Natural killer cell (primary cell): Measurements from ENCODE around the gene OR2Y1. TPM values are rescaled to one million over a fixed set of nuclear protein-coding genes. Genes with fewer than 3 reads are reported as not detected.

ENCODE experiments used
- ATAC-seq, 3 donors: fragments of 150-1000 bp in 2 of 3; fragments of 200-7000 bp in 1 of 3; cut with Tn5 transposase; 1 replicate in 1 of 3; 2 replicates in 2 of 3; pipeline ENCODE4 v1.10.0; 2021; ENCODE audit warnings: mild to moderate bottlenecking in 2 of 3, moderate library complexity in 2 of 3
- DNase-seq, 2 donors: peaks; one replicate each; pipeline versions ENCODE4 v3.0.0 to v3.0.0-alpha.2; 2013 to 2021; ENCODE audit warnings: mixed read lengths in 1 of 2
- H3K27ac ChIP-seq: one replicate; pipeline ENCODE4 v1.5.1; 2013; ENCODE audit warnings: mild to moderate bottlenecking, low read length
- H3K27me3 ChIP-seq: one replicate; pipeline ENCODE4 v1.6.1; 2013; ENCODE audit warnings: low read length; ENCODE audit not compliant: control insufficient read depth, insufficient read depth
- H3K36me3 ChIP-seq: one replicate; pipeline ENCODE4 v1.6.1; 2013; ENCODE audit warnings: low read length; ENCODE audit not compliant: control insufficient read depth, insufficient read depth
- H3K4me1 ChIP-seq: one replicate; pipeline ENCODE4 v1.6.1; 2013; ENCODE audit warnings: low read length; ENCODE audit not compliant: control insufficient read depth, insufficient read depth
- H3K4me3 ChIP-seq: one replicate; pipeline ENCODE4 v1.5.1; 2013; ENCODE audit warnings: low read length
- H3K9me3 ChIP-seq: one replicate; pipeline ENCODE4 v1.6.1; 2013; ENCODE audit warnings: low read length; ENCODE audit not compliant: control insufficient read depth, insufficient read depth
- H3K27ac Mint-ChIP-seq, 2 donors: one replicate each; pipeline ENCODE4 v1.8.0; 2022; ENCODE audit warnings: mild to moderate bottlenecking in 2 of 2, mixed read lengths in 2 of 2, moderate library complexity in 1 of 2
- H3K27me3 Mint-ChIP-seq, 2 donors: one replicate each; pipeline ENCODE4 v1.8.0; 2022; ENCODE audit warnings: low read depth in 2 of 2, mixed read lengths in 2 of 2
- H3K36me3 Mint-ChIP-seq: one replicate; pipeline ENCODE4 v1.8.0; 2022; ENCODE audit warnings: mixed read lengths
- H3K4me1 Mint-ChIP-seq, 2 donors: one replicate each; pipeline ENCODE4 v1.8.0; 2022; ENCODE audit warnings: mixed read lengths in 2 of 2
- H3K4me3 Mint-ChIP-seq: one replicate; pipeline ENCODE4 v1.8.0; 2022; ENCODE audit warnings: mild to moderate bottlenecking, moderate library complexity, mixed read lengths
- H3K9me3 Mint-ChIP-seq, 2 donors: one replicate each; pipeline ENCODE4 v1.8.0; 2022; ENCODE audit warnings: mixed read lengths in 2 of 2
- WGBS: methylation state at CpG from one replicate; pipeline ENCODE4 v1.1.7; 2013; ENCODE audit warnings: missing lambda C conversion rate; ENCODE audit not compliant: insufficient coverage; 5-methylcytosine and 5-hydroxymethylcytosine counted together
- intact Hi-C: fragments of 100-400 bp; cut with micrococcal nuclease; formaldehyde crosslinking; loops from one replicate; pipeline ENCODE4 v1.14.2; 2022
- total RNA-seq, 4 donors: library from RNA; stranded (reverse); fragments of 120-200 nt in 1 of 4; gene quantifications; one replicate each; pipeline versions ENCODE4 v1.2.3 to v1.2.4, GENCODE V29; 2013 to 2022
- TF ChIP-seq, protein P1 (sequence below): fragments of 200-600 bp; IDR thresholded peaks from one replicate; pipeline ENCODE4 v1.8.0; 2022; ENCODE audit warnings: antibody characterized with exemption

OR2Y1 gene
- total RNA-seq, 3 donors from 2014 or later (not counting 1 experiment from before 2014, with no cell fraction given): not detected

DNA sequence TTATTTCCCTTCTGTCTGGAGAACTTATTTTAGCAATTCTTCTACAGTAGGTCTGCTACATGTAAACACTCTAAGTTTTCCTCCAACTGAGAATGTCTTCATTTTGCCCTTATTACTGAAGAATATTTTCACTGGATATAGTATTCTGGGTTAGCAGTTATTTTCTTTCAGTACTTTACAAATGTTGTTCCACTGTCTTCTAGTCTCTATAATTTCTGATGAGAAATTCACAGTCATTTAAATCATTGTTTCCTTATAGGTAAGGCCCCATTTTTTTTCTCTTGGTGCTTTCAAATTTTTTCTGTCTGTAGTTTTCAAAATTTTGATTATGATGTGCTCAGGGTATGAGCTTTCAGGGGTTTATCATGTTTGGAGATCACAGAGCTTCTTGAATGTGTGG, 32.0 kb upstream of the OR2Y1 start:
- H3K4me3 Mint-ChIP-seq: no peak overlapping the region
- ATAC-seq (no peak), DNase-seq (no peak)
- intact Hi-C loops: no loop called here
- Histone ChIP-seq H3K4me1 (no peaks in the 10 kb centered on the region), H3K4me3 (no peak overlapping the region), H3K27me3 (peaks cover 4% of the 10 kb centered on the region), H3K27ac (no peak overlapping the region), H3K9me3 (no peaks in the 10 kb centered on the region), H3K36me3 (no peaks in the 10 kb centered on the region)
- no peaks in the 10 kb centered on the region for H3K4me1 Mint-ChIP-seq
- no peaks in the 10 kb centered on the region for H3K9me3 Mint-ChIP-seq
- TF ChIP-seq, protein P1, sequence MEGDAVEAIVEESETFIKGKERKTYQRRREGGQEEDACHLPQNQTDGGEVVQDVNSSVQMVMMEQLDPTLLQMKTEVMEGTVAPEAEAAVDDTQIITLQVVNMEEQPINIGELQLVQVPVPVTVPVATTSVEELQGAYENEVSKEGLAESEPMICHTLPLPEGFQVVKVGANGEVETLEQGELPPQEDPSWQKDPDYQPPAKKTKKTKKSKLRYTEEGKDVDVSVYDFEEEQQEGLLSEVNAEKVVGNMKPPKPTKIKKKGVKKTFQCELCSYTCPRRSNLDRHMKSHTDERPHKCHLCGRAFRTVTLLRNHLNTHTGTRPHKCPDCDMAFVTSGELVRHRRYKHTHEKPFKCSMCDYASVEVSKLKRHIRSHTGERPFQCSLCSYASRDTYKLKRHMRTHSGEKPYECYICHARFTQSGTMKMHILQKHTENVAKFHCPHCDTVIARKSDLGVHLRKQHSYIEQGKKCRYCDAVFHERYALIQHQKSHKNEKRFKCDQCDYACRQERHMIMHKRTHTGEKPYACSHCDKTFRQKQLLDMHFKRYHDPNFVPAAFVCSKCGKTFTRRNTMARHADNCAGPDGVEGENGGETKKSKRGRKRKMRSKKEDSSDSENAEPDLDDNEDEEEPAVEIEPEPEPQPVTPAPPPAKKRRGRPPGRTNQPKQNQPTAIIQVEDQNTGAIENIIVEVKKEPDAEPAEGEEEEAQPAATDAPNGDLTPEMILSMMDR: no peak
- H3K27ac Mint-ChIP-seq: no peak overlapping the region
- no peaks in the 10 kb centered on the region for H3K36me3 Mint-ChIP-seq
- H3K27me3 Mint-ChIP-seq: peaks cover 15 to 28% of the 10 kb centered on the region in 2 donors

DNA sequence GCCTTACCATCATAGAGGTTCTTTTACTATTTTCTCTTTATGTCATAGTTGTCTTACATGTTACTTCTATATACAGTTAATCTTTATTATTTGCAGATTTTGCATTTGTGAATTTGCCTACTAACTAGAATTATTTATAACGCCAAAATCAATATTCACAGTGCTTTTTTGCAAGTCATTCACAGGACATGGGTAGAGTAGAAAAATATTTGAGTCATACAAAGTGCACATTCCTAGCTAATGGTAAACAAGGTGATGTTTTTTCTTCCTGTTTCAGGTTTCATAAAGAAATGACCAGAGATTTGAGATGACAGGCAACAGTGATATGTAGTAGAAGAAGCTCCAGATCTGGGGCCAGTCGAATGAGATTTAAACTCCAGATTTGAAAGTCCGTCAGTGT, 30.0 kb upstream of the OR2Y1 start:
- H3K36me3 ChIP-seq: no peaks in the 10 kb centered on the region
- no peak overlapping the region for H3K27ac ChIP-seq
- no peaks in the 10 kb centered on the region for H3K9me3 ChIP-seq
- Mint-ChIP-seq H3K4me3 (no peak overlapping the region), H3K27ac (no peak overlapping the region), H3K27me3 (peaks cover 22 to 43% of the 10 kb centered on the region in 2 donors), H3K9me3 (no peaks in the 10 kb centered on the region), H3K36me3 (no peaks in the 10 kb centered on the region), H3K4me1 (no peaks in the 10 kb centered on the region)
- DNase-seq: no peak
- H3K27me3 ChIP-seq: peaks cover 7% of the 10 kb centered on the region
- H3K4me3 ChIP-seq: no peak overlapping the region
- ATAC-seq: no peak
- intact Hi-C loops: no loop called here
- H3K4me1 ChIP-seq: no peaks in the 10 kb centered on the region
- TF ChIP-seq, protein P1: no peak
- WGBS: no CpG with 5 or more reads among the region's 3 CpGs

DNA sequence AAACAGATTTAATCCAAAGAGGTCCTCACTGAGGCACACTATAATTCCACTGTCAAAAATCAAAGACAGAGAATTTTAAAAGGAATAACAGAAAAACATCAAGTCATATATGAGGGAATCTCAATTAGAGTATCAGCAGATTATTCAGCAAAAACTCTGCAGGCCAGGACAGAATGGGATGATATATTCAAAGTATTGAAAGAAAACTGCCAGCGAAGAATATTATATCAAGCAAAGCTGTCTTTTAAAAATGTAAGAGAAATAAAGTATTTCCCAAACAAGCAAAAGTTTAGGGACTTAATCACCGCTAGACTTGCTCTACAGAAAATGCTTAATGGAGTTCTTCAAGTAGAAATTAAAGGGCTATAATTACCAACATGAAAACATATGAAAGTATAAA, 15.7 kb upstream of the OR2Y1 start:
- Histone ChIP-seq H3K27me3 (no peaks in the 10 kb centered on the region), H3K36me3 (no peaks in the 10 kb centered on the region), H3K27ac (no peak overlapping the region), H3K4me1 (no peaks in the 10 kb centered on the region), H3K4me3 (no peak overlapping the region), H3K9me3 (peaks cover 9% of the 10 kb centered on the region)
- intact Hi-C loops: no loop called here
- Mint-ChIP-seq H3K27ac (no peak overlapping the region), H3K27me3 (peaks cover 15 to 19% of the 10 kb centered on the region in 2 donors), H3K9me3 (peaks cover 2 to 3% of the 10 kb centered on the region in 2 donors), H3K4me1 (no peaks in the 10 kb centered on the region), H3K4me3 (no peak overlapping the region), H3K36me3 (no peaks in the 10 kb centered on the region)
- no peak for ATAC-seq
- TF ChIP-seq, protein P1: no peak
- WGBS: no CpG with 5 or more reads among the region's 2 CpGs
- no peak for DNase-seq

DNA sequence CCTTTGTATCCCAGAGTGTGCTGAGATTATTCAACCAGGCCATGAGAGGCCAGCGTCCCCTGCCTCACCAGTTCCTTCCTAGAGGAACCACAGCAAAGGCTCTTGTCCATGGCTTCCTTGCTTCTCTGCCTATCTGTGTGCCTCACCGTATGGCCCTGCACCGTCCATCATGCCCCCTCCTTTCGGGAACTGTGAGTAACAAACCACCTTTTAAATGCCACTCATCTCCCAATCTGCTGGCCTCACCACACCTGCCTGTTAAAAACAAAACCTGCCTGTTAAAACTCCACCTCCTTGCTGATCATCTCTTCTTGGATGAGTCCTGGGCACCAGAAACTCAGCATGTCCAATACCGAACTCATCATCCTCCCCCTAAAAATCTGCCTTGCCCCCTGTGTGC, 4.4 kb upstream of the OR2Y1 start:
- ATAC-seq: no peak
- H3K9me3 Mint-ChIP-seq: no peaks in the 10 kb centered on the region
- 64% methylated on average over 5 of the region's 5 CpGs for WGBS

More for the DNA sequence above, 4.4 kb upstream of the OR2Y1 start:
- Histone ChIP-seq H3K27me3 (peaks cover 11% of the 10 kb centered on the region), H3K4me1 (no peaks in the 10 kb centered on the region), H3K9me3 (no peaks in the 10 kb centered on the region), H3K36me3 (no peaks in the 10 kb centered on the region), H3K4me3 (no peak overlapping the region), H3K27ac (no peak overlapping the region)
- Mint-ChIP-seq H3K27me3 (peaks cover 12 to 20% of the 10 kb centered on the region in 2 donors), H3K4me3 (no peak overlapping the region), H3K27ac (no peak overlapping the region), H3K36me3 (no peaks in the 10 kb centered on the region), H3K4me1 (no peaks in the 10 kb centered on the region)
- TF ChIP-seq, protein P1: no peak
- intact Hi-C loops: no loop called here
- no peak for DNase-seq
